H4 (cell line): ENCODE measurements around the gene PHOX2A. TPM values are rescaled to one million over a fixed set of nuclear protein-coding genes. Genes with fewer than 3 reads are reported as not detected.

ENCODE experiments used
- total RNA-seq: library from RNA; depleted of rRNA; stranded (reverse); fragments of >200 nt; shearing (Covaris generic); gene quantifications from 2 replicates; pipeline ENCODE4 v1.2.3, GENCODE V29; 2014; rRNA removed

PHOX2A gene
- total RNA-seq, 1 experiment from 2014 or later = not detected

Other genes starting within 250 kb of the PHOX2A start
- gene IL18BP, start 245.3 kb downstream of the PHOX2A start, total RNA-seq = 0.60 and 1.2 TPM in 2 replicates
- 67.5 and 71.5 TPM in 2 replicates for gene NUMA1, start 163.6 kb downstream of the PHOX2A start, total RNA-seq
- 3.9 and 9.3 TPM in 2 replicates for gene LRRC51, start 163.3 kb downstream of the PHOX2A start, total RNA-seq
- gene LAMTOR1, start 140.9 kb downstream of the PHOX2A start, total RNA-seq = 94.0 and 110 TPM in 2 replicates
- not detected in 2 replicates for gene TOMT, start 138.3 kb downstream of the PHOX2A start, total RNA-seq
- 70.4 and 74.9 TPM in 2 replicates for gene ANAPC15, start 131.5 kb downstream of the PHOX2A start, total RNA-seq
- gene FOLR3, start 108.5 kb downstream of the PHOX2A start, total RNA-seq = not detected in 2 replicates
- gene FOLR1, start 52.0 kb downstream of the PHOX2A start, total RNA-seq = 3.4 and 6.6 TPM in 2 replicates
- gene FOLR2, start 27.4 kb downstream of the PHOX2A start, total RNA-seq = not detected in 2 replicates
- gene INPPL1, start 19.4 kb downstream of the PHOX2A start, total RNA-seq = 23.6 and 40.7 TPM in 2 replicates
- 31.6 and 35.5 TPM in 2 replicates for gene CLPB, start 190.4 kb upstream of the PHOX2A start, total RNA-seq